Measurements from ENCODE around the gene RPL32. TPM values are rescaled to one million over a fixed set of nuclear protein-coding genes. Genes with fewer than 3 reads are reported as not detected.
A peak's percentile ranks its signal among the peaks of the same experiment; 100 is the strongest.
"Not testable (repeated sequence)": the region's sequence is repeated elsewhere in the genome, so short reads cannot be mapped to it uniquely, and the experiment has no call there.

The RPL32 gene
- total RNA-seq, 1 experiment from 2014 or later: 2,054 TPM

GRCh38 chr3:12796171-12797123 is 44.9 kb downstream of the RPL32 start, which contains the start of gene CAND2:
CAND2 (plus strand) TSS chr3:12796680; CDS start chr3:12796721, 41 bp downstream.
- H3K27me3 ChIP-seq (ENCODE audit: control insufficient read depth, insufficient read depth, low read length): no peaks in the 10 kb centered on the region; the same call in 1 of the 2 replicates
- peak; percentile 86 for DNase-seq
- peak within 1 kb of the TSS; percentile 80 for H3K4me3 ChIP-seq (ENCODE audit: insufficient read depth, low read depth, low read length)
- H3K36me3 ChIP-seq (replicated peaks; ENCODE audit: control insufficient read depth, insufficient read depth, low read length): no peaks in the 10 kb centered on the region

GRCh38 chr3:12793701-12794100 is 47.7 kb downstream of the RPL32 start:
- Histone ChIP-seq H3K4me3 (ENCODE audit: insufficient read depth, low read depth, low read length) (no peak overlapping the region), H3K36me3 (replicated peaks; ENCODE audit: control insufficient read depth, insufficient read depth, low read length) (no peaks in the 10 kb centered on the region), H3K27me3 (ENCODE audit: control insufficient read depth, insufficient read depth, low read length) (no peaks in the 10 kb centered on the region; the same call in 1 of the 2 replicates)
- DNase-seq: no peak

GRCh38 chr3:12791430-12791829 is 49.9 kb downstream of the RPL32 start:
- H3K36me3 ChIP-seq (replicated peaks; ENCODE audit: control insufficient read depth, insufficient read depth, low read length): no peaks in the 10 kb centered on the region
- no peak for DNase-seq
- no peak overlapping the region for H3K4me3 ChIP-seq (ENCODE audit: insufficient read depth, low read depth, low read length)
- H3K27me3 ChIP-seq (ENCODE audit: control insufficient read depth, insufficient read depth, low read length): no peaks in the 10 kb centered on the region; the same call in 1 of the 2 replicates

GRCh38 chr3:12787967-12788690 is 53.2 kb downstream of the RPL32 start:
- not testable (repeated sequence) for H3K4me3 ChIP-seq (ENCODE audit: insufficient read depth, low read depth, low read length); DNase-seq; H3K36me3 ChIP-seq (replicated peaks; ENCODE audit: control insufficient read depth, insufficient read depth, low read length); H3K27me3 ChIP-seq (ENCODE audit: control insufficient read depth, insufficient read depth, low read length)

- H3K27me3 ChIP-seq (ENCODE audit: control insufficient read depth, insufficient read depth, low read length); H3K36me3 ChIP-seq (replicated peaks; ENCODE audit: control insufficient read depth, insufficient read depth, low read length); H3K4me3 ChIP-seq (ENCODE audit: insufficient read depth, low read depth, low read length): not testable (repeated sequence)
- DNase-seq: peak; percentile 52
Measured at GRCh38 chr3:12787346-12787745, 54.0 kb downstream of the RPL32 start.

GRCh38 chr3:12785096-12785495 is 56.3 kb downstream of the RPL32 start:
- H3K4me3 ChIP-seq (ENCODE audit: insufficient read depth, low read depth, low read length): no peak overlapping the region
- H3K27me3 ChIP-seq (ENCODE audit: control insufficient read depth, insufficient read depth, low read length): no peaks in the 10 kb centered on the region
- peak; percentile 36 for DNase-seq
- no peaks in the 10 kb centered on the region for H3K36me3 ChIP-seq (replicated peaks; ENCODE audit: control insufficient read depth, insufficient read depth, low read length)

Other genes with a start within 250 kb of the RPL32 start
- 158 and 164 TPM in 2 replicates for gene RAF1, start 177.4 kb downstream of the RPL32 start, total RNA-seq (2014; rRNA removed; shearing (Covaris generic))
- 1.8 TPM in 1 of 2 replicates, not detected in the other for gene TMEM40, start 82.3 kb downstream of the RPL32 start, total RNA-seq (2014; rRNA removed; shearing (Covaris generic))
- gene CAND2, start 44.9 kb downstream of the RPL32 start, total RNA-seq (2014; rRNA removed; shearing (Covaris generic)): 16.7 and 17.4 TPM in 2 replicates
- 13.5 and 22.5 TPM in 2 replicates for gene IQSEC1, start 231.9 kb upstream of the RPL32 start, total RNA-seq (2014; rRNA removed; shearing (Covaris generic))

Data from H7 (cell line).